Measurements from ENCODE around the gene RBPJ.

- TF ChIP-seq CTCF (conservative IDR thresholded peaks at IDR 0.05 in 1 of 2, IDR thresholded peaks at IDR 0.05 in 1 of 2; ENCODE audit: low read depth in 1 of 2, low read length in 2 of 2) (no peak), EZH2 (IDR thresholded peaks at IDR 0.05; ENCODE audit: low read length, missing control alignments) (no peak)
Measured at GRCh38 chr4:26369132-26369531, 48.3 kb downstream of the RBPJ start.
